Caco-2 (cell line): ENCODE results near the gene CFAP46. TPM values are rescaled to one million over a fixed set of nuclear protein-coding genes. Genes with fewer than 3 reads are reported as not detected.

ENCODE experiments used
- BruUV-seq: library from RNA; stranded (reverse); fragments of 400-500 nt; replicated peaks from 2 replicates; lab custom pipeline; 2021; lab: Mats Ljungman, UMichigan
- CTCF ChIA-PET: fragments of 300-600 bp; sonication (Branson Sonifier 250); formaldehyde crosslinking; loops from one replicate; lab custom pipeline; 2022; ENCODE audit warnings: antibody characterized with exemption; lab: Charles Lee
- POLR2A ChIA-PET: fragments of 300-600 bp; sonication (Branson Sonifier 250); formaldehyde crosslinking; loops from one replicate; lab custom pipeline; 2022; ENCODE audit warnings: antibody characterized with exemption; lab: Charles Lee
- DNase-seq, 2 experiments: peaks; one replicate each; pipeline versions ENCODE4 v3.0.0 to v3.0.0-alpha.2; 2020 to 2022
- H3K27me3 ChIP-seq: replicated peaks from 2 replicates; pipeline ENCODE4 v1.6.0; 2011; ENCODE audit warnings: low read length; ENCODE audit not compliant: control insufficient read depth, insufficient read depth
- H3K36me3 ChIP-seq: 2 replicates; pipeline ENCODE4 v1.5.1; 2011; ENCODE audit warnings: low read length; ENCODE audit not compliant: control insufficient read depth, insufficient read depth
- H3K4me1 ChIP-seq: fragments of 250-450 bp; sonication (Bioruptor Pico); 2 replicates; pipeline ENCODE4 v1.5.1; 2020; ENCODE audit warnings: mild to moderate bottlenecking
- H3K4me3 ChIP-seq: 2 replicates; pipeline ENCODE4 v1.5.1; 2011; ENCODE audit warnings: low read depth, mild to moderate bottlenecking, control low read depth, low read length
- H3K9me3 ChIP-seq: fragments of 250-450 bp; sonication (Bioruptor Pico); 2 replicates; pipeline ENCODE4 v1.5.1; 2020; ENCODE audit warnings: mild to moderate bottlenecking, moderate library complexity
- H3K27ac Mint-ChIP-seq: one replicate; pipeline ENCODE4 v1.8.0; 2022; ENCODE audit warnings: mixed read lengths; ENCODE audit not compliant: unreplicated experiment
- H3K27me3 Mint-ChIP-seq: one replicate; pipeline ENCODE4 v1.8.0; 2022; ENCODE audit warnings: mixed read lengths; ENCODE audit not compliant: insufficient read depth, unreplicated experiment
- H3K36me3 Mint-ChIP-seq: one replicate; pipeline ENCODE4 v1.8.0; 2022; ENCODE audit warnings: mild to moderate bottlenecking, mixed read lengths; ENCODE audit not compliant: insufficient read depth, unreplicated experiment
- H3K4me1 Mint-ChIP-seq: one replicate; pipeline ENCODE4 v1.8.0; 2022; ENCODE audit warnings: low read depth, mixed read lengths; ENCODE audit not compliant: unreplicated experiment
- H3K4me3 Mint-ChIP-seq: one replicate; pipeline ENCODE4 v1.8.0; 2022; ENCODE audit warnings: mild to moderate bottlenecking, moderate library complexity, mixed read lengths; ENCODE audit not compliant: unreplicated experiment
- H3K9me3 Mint-ChIP-seq: one replicate; pipeline ENCODE4 v1.8.0; 2022; ENCODE audit warnings: mixed read lengths; ENCODE audit not compliant: unreplicated experiment
- intact Hi-C: fragments of 100-400 bp; cut with micrococcal nuclease; formaldehyde crosslinking; loops from one replicate; pipeline ENCODE4 v1.10.0; 2022; ENCODE audit not compliant: unreplicated experiment
- total RNA-seq: library from RNA; stranded (reverse); gene quantifications from 2 replicates; pipeline ENCODE4 v1.2.3, GENCODE V29; 2022
- TF ChIP-seq, protein P1 (sequence below), 2 experiments: fragments of 200-600 bp in 1 of 2; IDR thresholded peaks; 1 replicate in 1 of 2; 2 replicates in 1 of 2; pipeline versions ENCODE4 v1.5.1 to v1.8.0; 2011 to 2022; ENCODE audit warnings: antibody characterized with exemption in 1 of 2, control low read depth in 1 of 2, inconsistent platforms in 1 of 2, low read depth in 1 of 2, low read length in 1 of 2, mild to moderate bottlenecking in 1 of 2, moderate library complexity in 1 of 2; ENCODE audit not compliant: insufficient read depth in 1 of 2, severe bottlenecking in 1 of 2, unreplicated experiment in 1 of 2

The CFAP46 gene
- total RNA-seq, 1 experiment from 2014 or later: not detected

DNA sequence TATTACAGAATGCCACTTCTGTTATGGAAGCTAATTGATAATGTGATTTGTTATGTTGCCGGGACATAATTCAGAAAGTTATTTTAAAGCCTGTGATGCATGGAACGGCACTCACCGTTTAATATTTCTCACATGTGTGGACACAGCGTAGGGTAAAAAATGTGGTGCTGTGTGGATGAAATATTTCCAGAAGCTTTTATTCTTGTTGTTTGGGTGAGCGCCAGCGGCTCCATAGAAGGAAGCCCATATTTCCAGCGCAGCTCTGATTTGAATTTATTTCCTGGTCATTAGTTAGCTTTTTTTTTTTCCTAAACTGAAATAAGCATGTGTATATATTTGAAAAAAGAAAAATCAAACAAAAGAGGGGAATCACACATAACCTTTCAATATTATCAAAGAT, 136.3 kb downstream of the CFAP46 start:
- Mint-ChIP-seq H3K4me3 (no peak overlapping the region), H3K9me3 (no peaks in the 10 kb centered on the region), H3K27me3 (peaks cover 6% of the 10 kb centered on the region), H3K36me3 (no peaks in the 10 kb centered on the region), H3K4me1 (no peaks in the 10 kb centered on the region), H3K27ac (no peak overlapping the region)
- intact Hi-C loops: no loop called here
- DNase-seq: no peak
- no peak overlapping the region for H3K4me3 ChIP-seq
- H3K9me3 ChIP-seq: no peaks in the 10 kb centered on the region
- POLR2A ChIA-PET: no interaction called here
- TF ChIP-seq, protein P1, sequence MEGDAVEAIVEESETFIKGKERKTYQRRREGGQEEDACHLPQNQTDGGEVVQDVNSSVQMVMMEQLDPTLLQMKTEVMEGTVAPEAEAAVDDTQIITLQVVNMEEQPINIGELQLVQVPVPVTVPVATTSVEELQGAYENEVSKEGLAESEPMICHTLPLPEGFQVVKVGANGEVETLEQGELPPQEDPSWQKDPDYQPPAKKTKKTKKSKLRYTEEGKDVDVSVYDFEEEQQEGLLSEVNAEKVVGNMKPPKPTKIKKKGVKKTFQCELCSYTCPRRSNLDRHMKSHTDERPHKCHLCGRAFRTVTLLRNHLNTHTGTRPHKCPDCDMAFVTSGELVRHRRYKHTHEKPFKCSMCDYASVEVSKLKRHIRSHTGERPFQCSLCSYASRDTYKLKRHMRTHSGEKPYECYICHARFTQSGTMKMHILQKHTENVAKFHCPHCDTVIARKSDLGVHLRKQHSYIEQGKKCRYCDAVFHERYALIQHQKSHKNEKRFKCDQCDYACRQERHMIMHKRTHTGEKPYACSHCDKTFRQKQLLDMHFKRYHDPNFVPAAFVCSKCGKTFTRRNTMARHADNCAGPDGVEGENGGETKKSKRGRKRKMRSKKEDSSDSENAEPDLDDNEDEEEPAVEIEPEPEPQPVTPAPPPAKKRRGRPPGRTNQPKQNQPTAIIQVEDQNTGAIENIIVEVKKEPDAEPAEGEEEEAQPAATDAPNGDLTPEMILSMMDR (IDR thresholded peaks at IDR 0.05; ENCODE audit: insufficient read depth in 1 of 2, low read depth in 1 of 2, low read length in 1 of 2, severe bottlenecking in 1 of 2, unreplicated experiment in 1 of 2): no peak
- H3K36me3 ChIP-seq: no peaks in the 10 kb centered on the region
- BruUV-seq: no TSS peak
- CTCF ChIA-PET: no interaction called here
- H3K4me1 ChIP-seq: no peaks in the 10 kb centered on the region
- H3K27me3 ChIP-seq: no peaks in the 10 kb centered on the region

DNA sequence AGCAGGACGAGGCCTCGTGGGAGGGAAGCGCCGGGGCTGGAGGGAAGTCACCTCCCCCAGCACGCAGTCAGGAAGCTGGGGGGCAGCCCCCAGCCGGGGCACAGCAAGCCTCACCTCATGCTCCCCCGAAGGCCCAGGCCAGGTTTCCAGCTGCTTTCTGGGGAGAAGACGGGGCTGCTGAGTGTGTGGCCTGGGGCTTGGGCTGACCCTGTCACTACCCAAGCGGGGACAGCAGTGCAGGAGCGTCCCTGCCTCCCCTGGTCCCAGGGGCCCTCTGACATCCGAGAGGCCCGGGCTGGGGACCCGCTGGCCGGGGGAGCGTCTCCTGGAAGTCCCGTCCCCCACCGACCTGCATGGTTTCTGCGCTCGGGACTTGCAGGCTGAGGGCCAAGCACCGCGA, 136.8 kb downstream of the CFAP46 start:
- Mint-ChIP-seq H3K36me3 (no peaks in the 10 kb centered on the region), H3K27ac (no peak overlapping the region), H3K9me3 (no peaks in the 10 kb centered on the region), H3K4me3 (no peak overlapping the region), H3K4me1 (no peaks in the 10 kb centered on the region), H3K27me3 (peaks cover 2% of the 10 kb centered on the region)
- ChIA-PET POLR2A (no interaction called here), CTCF (no interaction called here)
- intact Hi-C loops: no loop called here
- Histone ChIP-seq H3K27me3 (no peaks in the 10 kb centered on the region), H3K4me1 (no peaks in the 10 kb centered on the region), H3K36me3 (no peaks in the 10 kb centered on the region), H3K4me3 (no peak overlapping the region), H3K9me3 (no peaks in the 10 kb centered on the region)
- TF ChIP-seq, protein P1 (IDR thresholded peaks at IDR 0.05; ENCODE audit: insufficient read depth in 1 of 2, low read depth in 1 of 2, low read length in 1 of 2, severe bottlenecking in 1 of 2, unreplicated experiment in 1 of 2): no peak
- BruUV-seq: no TSS peak
- no peak for DNase-seq

DNA sequence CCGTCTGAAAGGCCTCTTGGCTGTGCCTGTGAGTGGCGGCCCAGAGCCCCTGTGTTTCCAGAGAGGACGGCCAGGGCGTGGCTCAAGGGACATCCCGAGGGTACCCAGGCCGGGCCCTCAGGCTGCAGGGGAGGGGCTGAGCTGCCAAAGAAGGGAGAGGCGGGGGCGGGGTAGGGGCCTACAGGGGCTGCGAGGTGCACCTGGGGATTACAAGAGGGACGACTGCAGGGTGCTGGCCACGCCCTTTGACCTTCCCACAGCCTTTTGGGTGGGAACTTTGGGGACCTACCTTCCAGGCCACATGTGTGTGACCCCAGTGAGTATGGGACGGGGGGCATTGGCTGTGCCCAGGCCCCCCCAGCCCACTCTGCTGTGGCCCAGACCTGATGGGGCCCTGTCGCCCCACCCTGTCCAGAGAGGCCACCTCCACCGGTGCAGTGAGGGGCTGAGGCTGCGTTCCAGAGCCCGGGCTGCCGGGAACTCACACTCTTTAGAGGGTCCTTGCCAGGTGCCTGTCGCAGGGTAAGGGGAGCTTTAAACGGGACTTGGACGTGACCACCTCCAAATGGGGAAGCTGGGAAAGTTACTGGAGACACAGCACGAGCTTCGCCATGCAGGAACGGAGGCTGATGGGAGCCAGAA, 137.5 kb downstream of the CFAP46 start:
- H3K4me1 Mint-ChIP-seq: no peaks in the 10 kb centered on the region
- no peaks in the 10 kb centered on the region for H3K4me1 ChIP-seq
- no peak overlapping the region for H3K4me3 ChIP-seq
- no TSS peak for BruUV-seq
- ChIA-PET CTCF (no interaction called here), POLR2A (no interaction called here)
- no peaks in the 10 kb centered on the region for H3K27me3 Mint-ChIP-seq
- DNase-seq: no peak
- no peaks in the 10 kb centered on the region for H3K9me3 ChIP-seq
- no peaks in the 10 kb centered on the region for H3K36me3 Mint-ChIP-seq
- H3K36me3 ChIP-seq: no peaks in the 10 kb centered on the region
- H3K9me3 Mint-ChIP-seq: no peaks in the 10 kb centered on the region
- intact Hi-C loops: no loop called here
- no peak overlapping the region for H3K27ac Mint-ChIP-seq
- no peak overlapping the region for H3K4me3 Mint-ChIP-seq
- TF ChIP-seq, protein P1 (IDR thresholded peaks at IDR 0.05; ENCODE audit: insufficient read depth in 1 of 2, low read depth in 1 of 2, low read length in 1 of 2, severe bottlenecking in 1 of 2, unreplicated experiment in 1 of 2): no peak
- H3K27me3 ChIP-seq: no peaks in the 10 kb centered on the region
